ENCODE data around the gene NEDD4L. TPM values are rescaled to one million over a fixed set of nuclear protein-coding genes. Genes with fewer than 3 reads are reported as not detected.
A peak's percentile ranks its signal among the peaks of the same experiment; 100 is the strongest.

Gene NEDD4L
- total RNA-seq, 1 donor from 2014 or later = 41.1 TPM

GRCh38 chr18:58397385-58398132 is 353.5 kb downstream of the NEDD4L start:
- H3K27ac Mint-ChIP-seq (ENCODE audit: unreplicated experiment) = no peak overlapping the region
- H3K9me3 Mint-ChIP-seq (ENCODE audit: unreplicated experiment) = no peaks in the 10 kb centered on the region
- peaks cover 13% of the 10 kb centered on the region for H3K4me1 Mint-ChIP-seq (ENCODE audit: unreplicated experiment)
- TF ChIP-seq CTCF (IDR thresholded peaks at IDR 0.05) = no peak
- H3K4me3 Mint-ChIP-seq (ENCODE audit: unreplicated experiment) = no peak overlapping the region
- H3K27me3 Mint-ChIP-seq (ENCODE audit: unreplicated experiment) = no peaks in the 10 kb centered on the region
- no peak for DNase-seq (ENCODE audit: extremely low spot score, unreplicated experiment)
- peaks cover 26% of the 10 kb centered on the region for H3K36me3 Mint-ChIP-seq (ENCODE audit: unreplicated experiment)

GRCh38 chr18:58398648-58399398 is 354.8 kb downstream of the NEDD4L start:
- DNase-seq (ENCODE audit: extremely low spot score, unreplicated experiment) = no peak
- H3K4me3 Mint-ChIP-seq (ENCODE audit: unreplicated experiment) = no peak overlapping the region
- H3K27ac Mint-ChIP-seq (ENCODE audit: unreplicated experiment) = no peak overlapping the region
- peaks cover 22% of the 10 kb centered on the region for H3K36me3 Mint-ChIP-seq (ENCODE audit: unreplicated experiment)
- no peaks in the 10 kb centered on the region for H3K27me3 Mint-ChIP-seq (ENCODE audit: unreplicated experiment)
- no peaks in the 10 kb centered on the region for H3K9me3 Mint-ChIP-seq (ENCODE audit: unreplicated experiment)
- no peak for TF ChIP-seq CTCF (IDR thresholded peaks at IDR 0.05)
- peaks cover 23% of the 10 kb centered on the region for H3K4me1 Mint-ChIP-seq (ENCODE audit: unreplicated experiment)

- peak; percentile 0 for TF ChIP-seq CTCF (IDR thresholded peaks at IDR 0.05)
- peaks cover 18% of the 10 kb centered on the region for H3K36me3 Mint-ChIP-seq (ENCODE audit: unreplicated experiment)
- no peaks in the 10 kb centered on the region for H3K27me3 Mint-ChIP-seq (ENCODE audit: unreplicated experiment)
- no peak for DNase-seq (ENCODE audit: extremely low spot score, unreplicated experiment)
- H3K4me1 Mint-ChIP-seq (ENCODE audit: unreplicated experiment) = peaks cover 23% of the 10 kb centered on the region
- no peaks in the 10 kb centered on the region for H3K9me3 Mint-ChIP-seq (ENCODE audit: unreplicated experiment)
- H3K27ac Mint-ChIP-seq (ENCODE audit: unreplicated experiment) = no peak overlapping the region
- H3K4me3 Mint-ChIP-seq (ENCODE audit: unreplicated experiment) = no peak overlapping the region
These were observed 356.4 kb downstream of the NEDD4L start for GRCh38 chr18:58400331-58400870.

GRCh38 chr18:58401191-58401590 is 357.2 kb downstream of the NEDD4L start:
- Mint-ChIP-seq H3K27ac (ENCODE audit: unreplicated experiment) (no peak overlapping the region), H3K9me3 (ENCODE audit: unreplicated experiment) (no peaks in the 10 kb centered on the region), H3K4me1 (ENCODE audit: unreplicated experiment) (peaks cover 23% of the 10 kb centered on the region), H3K36me3 (ENCODE audit: unreplicated experiment) (peaks cover 18% of the 10 kb centered on the region), H3K27me3 (ENCODE audit: unreplicated experiment) (peaks cover 2% of the 10 kb centered on the region), H3K4me3 (ENCODE audit: unreplicated experiment) (no peak overlapping the region)
- TF ChIP-seq CTCF (IDR thresholded peaks at IDR 0.05) = no peak
- DNase-seq (ENCODE audit: extremely low spot score, unreplicated experiment) = no peak

GRCh38 chr18:58402247-58402646 is 358.2 kb downstream of the NEDD4L start:
- no peak overlapping the region for H3K4me3 Mint-ChIP-seq (ENCODE audit: unreplicated experiment)
- DNase-seq (ENCODE audit: extremely low spot score, unreplicated experiment) = no peak
- peaks cover 14% of the 10 kb centered on the region for H3K36me3 Mint-ChIP-seq (ENCODE audit: unreplicated experiment)
- peaks cover 23% of the 10 kb centered on the region for H3K4me1 Mint-ChIP-seq (ENCODE audit: unreplicated experiment)
- TF ChIP-seq CTCF (IDR thresholded peaks at IDR 0.05) = peak; percentile 28
- H3K27ac Mint-ChIP-seq (ENCODE audit: unreplicated experiment) = peak overlapping the region; percentile 63
- H3K9me3 Mint-ChIP-seq (ENCODE audit: unreplicated experiment) = no peaks in the 10 kb centered on the region
- H3K27me3 Mint-ChIP-seq (ENCODE audit: unreplicated experiment) = peaks cover 2% of the 10 kb centered on the region
